ENCODE data around the gene ZNF598. TPM values are rescaled to one million over a fixed set of nuclear protein-coding genes. Genes with fewer than 3 reads are reported as not detected.
"Not testable (repeated sequence)": the region's sequence is repeated elsewhere in the genome, so short reads cannot be mapped to it uniquely, and the experiment has no call there.

Gene ZNF598
- total RNA-seq, 1 donor from 2014 or later: 42.1 TPM

DNA sequence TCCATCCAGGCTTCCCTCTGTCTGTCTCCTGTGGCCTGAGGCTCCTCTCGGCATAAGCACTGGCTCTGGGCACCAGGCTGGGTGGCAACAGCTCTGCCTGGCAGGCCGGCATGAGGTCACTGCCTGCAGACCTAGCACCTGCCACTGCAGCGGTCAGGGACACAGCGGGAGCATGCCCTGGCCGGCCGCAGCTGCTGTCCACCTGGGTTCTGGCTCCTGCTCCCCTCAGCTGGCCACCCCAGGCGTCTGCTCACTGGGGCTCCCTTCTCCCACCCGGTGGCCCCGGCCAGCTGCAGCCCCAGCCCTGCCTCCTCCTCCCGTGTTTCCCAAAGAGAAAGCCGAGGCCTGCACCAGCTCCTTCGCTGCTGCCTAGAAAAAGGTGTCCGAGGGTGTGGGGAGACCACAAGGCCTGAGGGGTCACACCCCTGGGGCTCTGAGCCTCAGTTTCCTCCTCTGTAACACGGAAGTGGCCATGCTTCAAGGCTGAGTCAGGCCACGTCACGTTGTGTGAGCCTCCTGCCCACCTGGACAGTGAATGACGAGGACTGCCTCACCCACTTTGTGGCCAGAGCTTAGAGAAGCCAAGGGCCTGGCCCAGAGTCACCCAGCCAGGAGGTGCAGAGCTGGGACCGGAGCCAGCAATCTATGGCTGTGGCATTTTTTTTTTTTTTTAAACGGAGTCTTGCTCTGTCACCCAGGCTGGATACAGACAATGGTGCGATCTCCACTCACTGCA, 31.3 kb upstream of the ZNF598 start:
- DNase-seq (ENCODE audit: low spot score): peak; percentile 83

DNA sequence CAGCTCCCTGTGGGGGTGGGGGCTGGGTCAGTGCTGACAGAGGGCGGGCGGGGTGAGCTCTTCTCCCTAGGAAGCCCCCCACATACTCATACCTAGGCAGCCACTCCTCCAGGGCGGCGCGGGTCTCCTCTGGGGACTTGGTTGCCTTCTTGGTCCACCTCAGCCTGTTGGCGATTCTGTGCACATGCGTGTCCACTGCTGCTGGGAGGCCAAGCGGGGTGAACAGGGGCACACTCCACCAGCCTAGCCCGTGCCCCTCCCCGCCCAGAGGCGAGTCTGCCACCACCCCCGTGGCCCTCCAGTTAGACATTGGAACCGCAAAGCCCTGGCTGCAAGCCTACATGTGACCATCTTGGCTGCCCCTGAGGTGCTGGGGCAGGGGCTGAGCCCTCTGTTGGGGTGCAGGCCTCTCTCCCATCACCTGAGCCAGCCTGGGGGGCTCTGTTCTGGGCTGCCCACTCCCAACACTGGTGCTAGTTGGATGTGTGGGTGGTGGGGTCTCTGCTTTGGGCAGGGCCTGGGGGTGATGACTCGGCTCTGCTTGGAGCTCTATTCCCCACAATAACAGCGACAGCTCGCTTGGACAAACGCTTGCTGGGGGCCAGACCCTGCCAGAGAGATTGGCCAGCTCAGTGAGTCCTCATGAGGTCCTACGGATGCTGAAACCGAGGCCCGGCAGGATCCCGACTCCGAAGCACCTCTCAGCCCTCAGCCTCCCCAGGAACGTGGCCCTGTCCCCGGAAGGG, 30.6 kb upstream of the ZNF598 start:
- no peak for DNase-seq (ENCODE audit: low spot score)

DNA sequence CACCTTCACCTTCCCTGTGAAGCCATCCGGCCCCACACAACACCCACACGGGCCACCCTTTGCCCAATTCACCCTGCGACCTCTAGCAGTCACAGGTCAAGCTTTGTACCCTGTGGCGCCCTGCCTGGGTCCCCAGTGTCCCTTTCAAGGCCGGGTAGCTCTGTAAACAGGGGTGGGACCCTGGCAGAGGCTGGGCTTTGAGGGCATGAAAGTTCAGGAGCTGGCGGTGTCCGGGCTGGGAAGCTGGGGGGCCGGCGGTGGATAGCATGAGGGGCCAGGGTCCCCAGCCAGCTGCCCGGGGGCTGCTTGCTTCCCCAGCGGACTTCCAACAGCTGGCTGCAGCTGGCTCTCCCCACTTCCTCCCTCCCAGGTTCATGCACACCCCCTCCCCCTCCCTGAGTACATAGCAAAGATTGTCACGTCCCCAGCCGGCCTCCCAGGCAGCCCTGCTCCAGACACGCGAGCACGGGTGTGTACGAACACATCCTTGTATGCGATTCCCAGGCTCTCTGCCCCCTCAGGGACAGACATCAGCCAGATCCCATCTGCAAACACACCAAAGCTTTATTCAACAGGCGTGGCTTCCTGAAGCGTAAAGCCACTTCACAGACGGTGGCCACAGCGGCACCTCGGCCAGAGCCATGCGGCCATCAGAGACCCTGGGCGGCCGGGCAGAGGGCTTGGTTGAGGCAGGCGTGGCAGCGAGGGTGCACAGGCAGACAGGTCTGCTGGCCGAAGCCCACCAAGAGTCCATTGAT, 29.8 kb upstream of the ZNF598 start:
- DNase-seq (ENCODE audit: low spot score): peak; percentile 88

DNA sequence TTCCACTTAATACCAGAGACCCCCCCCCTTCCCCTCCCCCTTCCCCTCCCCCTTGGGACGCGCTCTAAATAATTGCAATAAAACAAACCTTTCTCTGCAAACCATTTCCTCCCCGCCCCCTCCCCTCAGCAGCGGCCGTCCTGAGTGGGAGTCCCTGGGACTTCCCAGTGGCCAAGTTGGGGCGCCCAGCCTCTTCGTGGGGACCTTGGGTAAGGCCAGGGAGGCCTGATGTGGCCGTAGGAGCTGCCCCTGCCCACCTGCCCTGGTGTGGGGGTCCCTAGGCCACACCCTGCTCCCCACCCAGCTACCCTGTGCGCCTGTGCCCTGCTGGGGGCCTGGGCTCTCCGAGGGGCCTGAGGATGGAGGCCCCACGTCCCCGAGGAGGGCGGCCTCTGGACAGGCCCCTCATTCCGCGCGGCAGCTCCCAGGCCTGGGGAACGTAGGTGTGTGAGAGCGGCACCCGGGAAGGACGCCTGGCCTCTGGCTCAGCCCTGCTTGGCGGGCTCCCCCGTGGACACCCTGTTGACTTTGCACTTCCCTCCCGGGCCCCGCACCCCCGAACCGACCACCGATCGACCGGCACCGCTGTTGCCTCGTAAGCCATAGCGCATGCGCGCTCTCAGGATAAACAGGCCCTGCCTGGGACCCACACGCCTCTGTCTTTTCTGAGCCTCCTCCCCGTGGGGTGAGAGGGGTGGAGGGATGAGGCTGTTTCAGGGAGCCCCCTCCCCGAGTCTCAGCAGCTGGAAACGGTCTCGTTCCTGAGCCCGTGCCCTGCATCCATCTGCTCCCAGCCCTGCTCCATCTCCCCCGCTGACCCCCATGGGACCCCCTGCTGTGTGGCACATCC, 29.0 kb upstream of the ZNF598 start:
- DNase-seq (ENCODE audit: low spot score): no peak

DNA sequence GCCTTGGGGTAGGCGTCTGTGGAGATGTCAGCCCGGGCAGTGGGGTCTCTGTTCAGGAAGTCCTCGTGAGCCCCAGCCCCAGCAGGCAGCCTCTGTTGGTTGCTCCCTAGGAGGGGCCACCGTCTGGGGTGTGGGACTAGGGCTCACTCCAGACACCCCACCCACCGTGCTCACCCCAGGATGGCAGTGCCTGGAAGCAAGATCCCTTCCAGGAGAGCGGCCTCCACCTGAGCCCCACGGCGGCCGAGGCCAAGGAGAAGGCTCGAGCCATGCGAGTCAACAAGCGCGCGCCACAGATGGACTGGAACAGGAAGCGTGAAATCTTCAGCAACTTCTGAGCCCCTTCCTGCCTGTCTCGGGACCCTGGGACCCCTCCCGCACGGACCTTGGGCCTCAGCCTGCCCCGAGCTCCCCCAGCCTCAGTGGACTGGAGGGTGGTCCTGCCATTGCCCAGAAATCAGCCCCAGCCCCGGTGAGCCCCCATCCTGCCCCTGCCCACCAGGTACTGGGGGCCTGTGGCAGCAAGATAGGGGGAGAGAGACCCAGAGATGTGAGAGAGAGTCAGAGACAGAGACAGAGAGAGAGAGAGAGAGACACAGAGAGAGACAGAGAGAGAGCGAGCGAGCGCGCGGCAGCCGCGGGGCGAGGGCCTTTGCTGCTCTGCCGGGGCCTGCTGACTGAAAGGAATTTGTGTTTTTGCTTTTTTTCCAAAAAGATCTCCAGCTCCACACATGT, 28.2 kb upstream of the ZNF598 start:
- no peak for DNase-seq (ENCODE audit: low spot score)

DNA sequence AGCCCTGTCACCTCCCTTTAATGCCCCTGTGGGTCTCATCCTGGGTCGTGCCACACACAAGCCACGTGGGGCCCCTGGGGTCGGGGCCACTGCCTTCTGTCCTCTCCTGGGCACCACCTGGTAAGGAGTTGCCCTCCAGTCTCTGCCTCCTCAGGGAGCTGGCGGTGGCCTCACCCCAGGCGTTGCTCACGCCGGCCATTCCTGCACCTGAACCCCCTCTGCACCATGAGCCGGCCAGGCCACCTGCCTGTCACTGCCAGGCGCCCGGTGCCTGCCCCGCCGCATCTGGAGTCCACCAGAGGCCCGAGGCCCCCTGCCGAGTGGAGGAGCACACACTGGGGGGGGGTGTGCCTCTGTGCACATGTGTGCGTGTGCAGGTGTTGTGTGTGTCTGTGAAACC, 27.5 kb upstream of the ZNF598 start:
- no peak for DNase-seq (ENCODE audit: low spot score)

DNA sequence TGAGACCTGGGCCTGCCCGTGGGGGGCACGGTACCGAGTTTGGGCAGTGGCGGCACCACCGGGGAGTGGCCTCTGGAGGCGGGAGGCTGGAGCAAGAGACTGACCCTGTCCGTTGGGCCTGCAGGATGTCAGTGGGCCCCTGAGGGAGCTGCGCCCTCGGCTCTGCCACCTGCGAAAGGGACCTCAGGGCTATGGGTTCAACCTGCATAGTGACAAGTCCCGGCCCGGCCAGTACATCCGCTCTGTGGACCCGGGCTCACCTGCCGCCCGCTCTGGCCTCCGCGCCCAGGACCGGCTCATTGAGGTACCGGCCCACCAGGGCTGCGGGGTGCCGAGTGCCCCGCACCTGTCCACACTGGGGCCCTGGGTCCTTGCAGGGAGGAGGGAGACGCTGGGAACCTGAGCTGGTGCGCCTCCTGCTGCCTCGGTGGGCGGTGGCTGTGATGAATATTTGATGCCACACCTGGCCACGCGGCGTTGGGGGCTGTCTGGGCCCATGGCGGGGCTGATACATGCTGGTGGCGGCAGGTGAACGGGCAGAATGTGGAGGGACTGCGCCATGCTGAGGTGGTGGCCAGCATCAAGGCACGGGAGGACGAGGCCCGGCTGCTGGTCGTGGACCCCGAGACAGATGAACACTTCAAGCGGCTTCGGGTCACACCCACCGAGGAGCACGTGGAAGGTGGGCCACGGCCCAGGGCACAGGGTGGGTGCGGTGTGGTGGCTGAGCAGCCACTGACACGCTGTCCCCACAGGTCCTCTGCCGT, 26.8 kb upstream of the ZNF598 start:
- DNase-seq (ENCODE audit: low spot score): no peak

DNA sequence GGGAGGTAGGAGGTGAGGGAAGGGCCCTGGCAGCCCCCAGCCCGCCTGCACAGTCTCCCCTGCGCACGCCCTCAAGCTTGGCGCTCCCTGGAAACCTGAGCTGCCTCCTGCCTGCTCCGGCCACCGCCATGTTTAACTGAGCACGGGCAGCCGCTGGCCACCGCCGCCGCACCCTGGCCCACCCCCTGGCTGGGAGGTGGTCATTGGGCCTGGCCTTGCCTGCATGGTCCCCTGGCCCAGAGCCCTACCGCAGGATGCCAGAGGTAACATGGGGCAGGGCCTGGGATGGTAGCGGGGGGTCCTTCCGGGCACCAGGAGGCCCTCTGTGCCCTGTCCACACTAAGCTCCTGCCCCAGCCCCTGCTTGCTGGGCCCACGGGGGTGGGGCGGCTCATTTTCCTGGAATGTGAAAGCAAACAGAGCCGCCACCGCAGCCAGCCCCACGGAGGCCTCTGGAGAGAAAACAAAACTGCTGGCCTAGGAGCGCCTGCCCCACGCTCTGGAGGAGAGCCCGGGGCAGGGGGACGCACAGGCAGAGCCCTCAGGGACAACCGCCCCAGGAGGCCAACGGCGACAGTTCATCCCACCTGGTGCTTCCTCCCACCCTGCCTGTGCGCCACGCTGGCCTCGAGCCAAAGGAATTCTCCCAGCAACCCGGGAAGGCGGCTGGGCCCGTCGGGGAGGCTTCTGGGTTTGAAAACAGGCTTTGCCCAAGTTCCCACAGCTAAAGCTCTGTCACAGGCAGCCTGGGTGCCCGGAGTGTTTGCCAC, 26.0 kb upstream of the ZNF598 start:
- DNase-seq (ENCODE audit: low spot score): no peak

DNA sequence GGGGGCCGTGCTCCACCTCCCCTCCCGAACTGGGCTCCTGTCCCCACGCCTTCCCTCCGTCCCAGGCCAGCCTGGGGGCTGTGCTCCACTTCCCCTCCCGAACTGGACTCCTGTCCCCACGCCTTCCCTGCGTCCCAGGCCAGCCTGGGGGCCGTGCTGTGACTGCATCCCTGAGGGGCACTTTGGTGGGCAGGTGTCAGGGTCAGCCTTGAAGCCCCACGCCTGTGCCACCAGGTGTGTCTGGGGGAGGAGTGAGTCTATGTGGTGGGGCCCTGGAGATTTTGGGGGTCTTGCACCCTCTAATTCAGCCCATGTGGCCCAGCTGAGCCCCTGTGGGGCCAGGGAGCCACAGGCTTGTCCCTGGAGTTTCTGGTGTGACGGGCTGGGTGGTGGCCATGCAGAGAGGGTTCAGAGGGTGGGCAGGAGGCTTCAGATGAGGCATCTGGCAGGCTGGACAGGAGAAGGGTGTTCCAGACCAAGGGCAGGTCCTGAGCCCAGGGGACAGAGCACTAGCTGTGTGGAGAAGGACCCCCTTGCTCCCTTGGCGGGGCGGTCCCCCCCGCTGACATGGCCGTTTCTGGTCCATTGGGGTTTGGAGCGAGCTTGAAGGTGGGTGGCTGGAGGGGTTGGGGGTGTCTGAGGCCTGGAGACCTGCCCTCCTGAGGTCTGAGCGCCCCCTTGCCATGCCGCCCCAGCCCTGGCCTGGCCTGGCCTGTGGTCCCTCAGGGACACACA, 25.2 kb upstream of the ZNF598 start:
- no peak for DNase-seq (ENCODE audit: low spot score)

DNA sequence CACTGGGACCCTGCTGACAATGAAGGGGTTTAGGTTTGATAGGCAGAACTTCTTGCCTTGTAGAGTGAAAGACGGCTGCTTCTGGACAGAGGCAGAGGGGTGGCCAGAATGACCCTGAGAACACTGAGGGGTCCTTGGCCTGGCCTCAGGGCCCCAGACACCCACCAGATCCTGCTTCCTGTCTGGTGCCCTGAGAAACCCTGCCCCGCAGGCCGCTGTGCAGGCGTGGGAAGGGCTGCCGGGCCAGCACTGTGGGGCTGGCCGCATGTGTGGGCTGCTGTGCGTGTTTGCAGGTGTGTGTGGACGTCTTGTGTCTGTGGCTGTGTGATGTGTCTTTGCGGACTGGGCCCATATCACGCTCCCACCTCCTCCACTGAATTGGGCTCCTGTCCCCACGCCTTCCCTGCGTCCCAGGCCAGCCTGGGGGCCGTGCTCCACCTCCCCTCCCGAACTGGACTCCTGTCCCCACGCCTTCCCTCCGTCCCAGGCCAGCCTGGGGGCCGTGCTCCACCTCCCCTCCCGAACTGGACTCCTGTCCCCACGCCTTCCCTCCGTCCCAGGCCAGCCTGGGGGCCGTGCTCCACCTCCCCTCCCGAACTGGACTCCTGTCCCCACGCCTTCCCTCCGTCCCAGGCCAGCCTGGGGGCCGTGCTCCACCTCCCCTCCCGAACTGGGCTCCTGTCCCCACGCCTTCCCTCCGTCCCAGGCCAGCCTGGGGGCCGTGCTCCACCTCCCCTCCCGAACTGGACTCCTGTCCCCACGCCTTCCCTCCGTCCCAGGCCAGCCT, 24.5 kb upstream of the ZNF598 start:
- not testable (repeated sequence) for DNase-seq (ENCODE audit: low spot score)

DNA sequence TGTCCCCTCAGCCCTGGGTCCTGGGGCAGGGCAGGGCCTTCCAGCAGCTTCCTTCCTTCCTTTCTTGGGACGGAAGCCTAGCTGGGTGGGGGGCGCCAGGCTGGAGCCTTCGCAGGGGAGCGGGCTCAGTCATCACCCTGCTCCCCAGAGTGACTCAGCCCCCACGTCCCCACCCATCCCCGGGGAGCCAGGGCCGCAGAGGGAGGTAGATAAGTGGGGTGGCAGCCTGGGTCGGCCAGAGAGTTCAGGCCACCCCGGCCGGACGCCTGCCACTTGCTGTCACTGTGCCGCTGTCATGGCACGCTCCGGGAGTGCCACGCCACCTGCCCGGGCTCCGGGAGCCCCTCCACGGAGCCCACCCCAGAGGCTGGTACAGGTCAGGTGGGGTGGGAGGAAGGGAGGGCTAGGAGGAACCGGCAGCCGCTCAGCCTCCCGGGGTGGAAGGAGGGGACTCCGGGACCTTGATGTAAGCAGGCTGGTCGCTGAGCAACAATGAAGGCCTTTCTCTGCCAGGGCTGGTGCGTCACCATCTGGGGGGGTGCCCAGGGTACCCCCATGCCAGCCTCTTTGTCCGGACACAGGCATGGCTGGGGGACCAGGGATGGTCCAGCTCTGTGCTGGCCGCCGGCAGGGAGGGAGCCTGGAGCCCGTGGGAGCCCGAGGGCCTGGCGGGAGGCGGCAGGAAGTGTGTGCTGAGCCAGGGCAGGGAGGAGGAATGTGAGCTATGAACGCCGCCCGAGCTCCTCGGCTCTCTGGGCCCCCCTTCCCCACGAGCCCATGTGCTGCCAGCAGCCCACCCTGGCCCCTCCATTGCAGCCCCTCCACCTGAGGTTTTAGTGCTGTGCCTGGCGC, 23.7 kb upstream of the ZNF598 start:
- no peak for DNase-seq (ENCODE audit: low spot score)

DNA sequence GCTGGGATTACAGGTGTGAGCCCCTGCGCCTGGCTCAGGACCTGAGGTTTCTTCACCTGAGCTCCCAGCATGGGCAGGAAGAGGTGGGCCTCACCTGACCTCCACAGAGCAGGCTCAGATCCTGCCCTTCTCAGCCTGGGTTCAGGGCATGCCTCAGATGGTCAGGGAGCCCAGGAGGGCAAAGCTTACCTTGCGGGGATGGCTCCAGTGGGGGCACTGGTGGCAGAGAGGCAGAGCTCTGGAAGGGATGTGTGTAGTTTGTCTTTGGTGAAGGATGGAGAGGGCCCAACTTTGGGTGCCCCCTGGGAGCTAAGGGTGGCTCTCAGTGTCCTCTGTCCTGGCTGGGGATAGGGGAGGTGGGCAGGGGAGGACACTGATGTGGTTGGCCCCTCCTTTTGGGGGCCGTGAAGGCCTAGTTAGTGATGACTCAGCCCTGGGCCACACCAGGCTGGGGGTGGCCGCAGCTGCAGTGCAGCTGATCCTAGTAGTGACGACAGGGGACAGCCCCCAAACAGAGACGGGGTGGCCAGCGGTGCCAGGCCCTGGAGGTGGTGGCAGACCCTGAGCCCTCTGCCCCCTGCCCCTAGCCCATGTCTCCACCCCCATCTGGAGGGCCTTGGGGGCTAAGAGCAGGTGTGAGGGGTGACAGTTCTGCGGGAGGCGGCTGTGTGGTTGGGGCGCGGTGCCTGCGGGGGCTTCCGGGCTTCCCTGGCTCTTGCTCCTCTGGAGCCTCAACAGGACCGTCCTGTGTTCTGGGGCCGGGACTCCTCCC, 22.9 kb upstream of the ZNF598 start:
- no peak for DNase-seq (ENCODE audit: low spot score)

DNA sequence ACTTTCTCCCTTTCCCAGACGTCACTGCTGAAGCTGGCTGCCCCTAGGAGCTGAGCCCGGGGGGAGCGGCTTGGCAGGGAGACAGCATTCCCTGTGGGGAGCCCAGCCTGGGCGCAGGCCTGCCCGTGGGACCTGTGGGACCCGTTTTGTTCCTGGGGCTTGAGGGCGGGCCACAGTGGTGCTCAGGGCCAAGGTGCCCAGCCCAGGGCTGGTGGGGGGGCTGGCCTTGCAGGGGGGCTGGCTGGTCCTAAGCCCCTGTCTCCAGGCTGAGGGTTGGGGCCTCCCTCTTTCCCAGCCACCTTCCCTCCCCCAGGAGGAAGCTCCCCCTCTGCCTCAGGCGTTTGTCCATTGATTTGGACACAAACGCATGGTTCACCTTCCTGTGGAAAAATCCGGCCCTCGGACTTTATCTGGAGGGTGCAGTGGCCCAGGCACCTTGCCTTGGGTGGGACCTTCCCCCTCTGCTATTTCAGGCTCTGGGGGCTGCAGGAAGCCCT, 21.5 kb upstream of the ZNF598 start:
- DNase-seq (ENCODE audit: low spot score): no peak

DNA sequence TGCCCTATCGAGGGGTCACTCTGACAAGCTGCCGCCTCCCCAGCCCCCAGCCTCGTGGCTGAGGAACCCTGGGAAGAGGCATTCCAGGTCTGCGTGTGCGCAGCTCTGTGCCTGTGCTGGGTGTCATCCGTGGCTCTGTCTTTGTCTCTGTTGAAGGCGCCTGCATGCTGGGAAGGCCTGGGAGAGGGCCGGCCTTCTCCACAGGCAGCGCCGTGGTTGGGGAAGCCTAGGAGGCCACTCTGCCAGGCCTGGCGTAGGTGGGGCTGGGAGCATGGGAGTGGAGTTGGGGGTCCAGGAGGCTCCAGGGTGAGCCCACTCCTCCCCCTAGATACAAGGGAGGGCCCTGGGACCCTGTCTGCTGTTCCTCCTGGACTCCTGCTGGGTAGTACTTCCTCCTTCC, 20.4 kb upstream of the ZNF598 start:
- no peak for DNase-seq (ENCODE audit: low spot score)

DNA sequence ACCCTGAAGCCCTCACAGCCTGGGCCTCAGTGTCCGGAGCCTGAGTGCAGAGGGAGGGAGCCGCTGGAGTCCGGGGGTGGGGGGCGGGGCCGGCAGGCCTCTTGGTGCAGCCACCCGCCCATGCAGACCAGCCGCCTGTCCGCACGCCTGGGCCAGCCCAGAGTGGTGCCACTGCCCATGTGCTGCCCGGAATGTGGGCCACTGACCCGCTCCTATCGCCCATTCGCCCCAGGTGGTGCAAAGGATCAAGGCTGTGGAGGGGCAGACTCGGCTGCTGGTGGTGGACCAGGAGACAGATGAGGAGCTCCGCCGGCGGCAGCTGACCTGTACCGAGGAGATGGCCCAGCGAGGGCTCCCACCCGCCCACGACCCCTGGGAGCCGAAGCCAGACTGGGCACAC, 19.7 kb upstream of the ZNF598 start:
- DNase-seq (ENCODE audit: low spot score): no peak

DNA sequence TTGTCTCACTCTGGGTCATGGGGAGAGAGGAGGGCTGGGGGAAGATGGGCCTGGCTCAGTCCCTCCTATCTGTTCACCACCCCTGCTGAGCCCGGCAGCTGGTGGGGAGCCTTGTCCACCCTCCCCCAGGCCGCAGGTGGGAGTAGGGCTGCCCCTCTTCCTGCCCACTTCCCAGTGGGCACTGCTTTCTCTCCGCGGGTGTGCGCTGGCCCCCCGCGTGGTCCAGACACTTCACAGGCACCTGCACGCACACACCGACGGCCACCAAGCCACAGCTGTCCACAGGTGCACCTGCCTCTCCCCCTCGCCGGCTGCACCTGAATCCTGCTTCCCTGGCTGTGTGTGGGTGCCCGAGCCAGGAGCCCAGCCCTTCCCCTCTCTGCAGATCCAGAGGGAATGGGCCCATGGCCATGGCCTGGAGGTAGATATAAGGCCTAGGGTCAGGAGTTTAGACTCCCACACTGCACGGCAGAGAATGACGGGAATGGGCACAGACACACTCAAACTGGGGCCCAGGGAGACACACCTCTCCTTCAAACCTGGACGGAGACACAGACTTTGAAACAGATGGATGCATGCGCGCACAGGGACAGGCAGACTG, 19.1 kb upstream of the ZNF598 start:
- no peak for DNase-seq (ENCODE audit: low spot score)
